ENCODE results near the gene CHGA.

Gene CHGA

GRCh38 chr14:92942976-92943710, 20.2 kb downstream of the CHGA start:
- no peak overlapping the region for H3K4me3 ChIP-seq (ENCODE audit: low read depth, low read length)

- H3K4me3 ChIP-seq (ENCODE audit: low read depth, low read length): no peak overlapping the region
Observed at GRCh38 chr14:92943855-92944570, 21.1 kb downstream of the CHGA start.

GRCh38 chr14:92944976-92945375, 22.0 kb downstream of the CHGA start:
- no peak overlapping the region for H3K4me3 ChIP-seq (ENCODE audit: low read depth, low read length)

GRCh38 chr14:92945544-92945943, 22.6 kb downstream of the CHGA start:
- no peak overlapping the region for H3K4me3 ChIP-seq (ENCODE audit: low read depth, low read length)

- H3K4me3 ChIP-seq (ENCODE audit: low read depth, low read length): no peak overlapping the region
Observed at GRCh38 chr14:92945959-92946846, 23.3 kb downstream of the CHGA start.

- no peak overlapping the region for H3K4me3 ChIP-seq (ENCODE audit: low read depth, low read length)
Observed at GRCh38 chr14:92946847-92947545, 24.0 kb downstream of the CHGA start.

GRCh38 chr14:92948647-92949046, 25.7 kb downstream of the CHGA start:
- H3K4me3 ChIP-seq (ENCODE audit: low read depth, low read length): no peak overlapping the region

- H3K4me3 ChIP-seq (ENCODE audit: low read depth, low read length): no peak overlapping the region
Observed at GRCh38 chr14:92949496-92950192, 26.7 kb downstream of the CHGA start.

GRCh38 chr14:92950193-92950540, 27.2 kb downstream of the CHGA start:
- H3K4me3 ChIP-seq (ENCODE audit: low read depth, low read length): no peak overlapping the region

GRCh38 chr14:92950773-92951172, 27.8 kb downstream of the CHGA start:
- H3K4me3 ChIP-seq (ENCODE audit: low read depth, low read length): no peak overlapping the region

GRCh38 chr14:92951261-92951660, 28.3 kb downstream of the CHGA start:
- no peak overlapping the region for H3K4me3 ChIP-seq (ENCODE audit: low read depth, low read length)

- H3K4me3 ChIP-seq (ENCODE audit: low read depth, low read length): no peak overlapping the region
Observed at GRCh38 chr14:92951912-92952471, 29.0 kb downstream of the CHGA start.

GRCh38 chr14:92952481-92953298, 29.7 kb downstream of the CHGA start:
- H3K4me3 ChIP-seq (ENCODE audit: low read depth, low read length): no peak overlapping the region

- no peak overlapping the region for H3K4me3 ChIP-seq (ENCODE audit: low read depth, low read length)
Observed at GRCh38 chr14:92953526-92953925, 30.6 kb downstream of the CHGA start.

- no peak overlapping the region for H3K4me3 ChIP-seq (ENCODE audit: low read depth, low read length)
Observed at GRCh38 chr14:92954933-92955332, 32.0 kb downstream of the CHGA start.

GRCh38 chr14:92955381-92955780, 32.4 kb downstream of the CHGA start:
- no peak overlapping the region for H3K4me3 ChIP-seq (ENCODE audit: low read depth, low read length)

GRCh38 chr14:92956961-92957360, 34.0 kb downstream of the CHGA start:
- H3K4me3 ChIP-seq (ENCODE audit: low read depth, low read length): no peak overlapping the region

GRCh38 chr14:92958373-92959188, 35.6 kb downstream of the CHGA start:
- no peak overlapping the region for H3K4me3 ChIP-seq (ENCODE audit: low read depth, low read length)

- no peak overlapping the region for H3K4me3 ChIP-seq (ENCODE audit: low read depth, low read length)
Observed at GRCh38 chr14:92959189-92959531, 36.2 kb downstream of the CHGA start.

Measured in iPS-11a (cell line).